ENCODE results near the gene TTC39C. TPM values are rescaled to one million over a fixed set of nuclear protein-coding genes. Genes with fewer than 3 reads are reported as not detected.
"Not testable (repeated sequence)": the region's sequence is repeated elsewhere in the genome, so short reads cannot be mapped to it uniquely, and the experiment has no call there.

TTC39C gene
- total and polyA plus RNA-seq, 2 donors, result 12.6 to 29.9 TPM

GRCh38 chr18:24015639-24016631, 1.4 kb downstream of the TTC39C start:
- no peak for DNase-seq (ENCODE audit: extremely low spot score)
- Histone ChIP-seq H3K27ac (ENCODE audit: low read depth) (no peak overlapping the region), H3K36me3 (ENCODE audit: insufficient read depth) (no peaks in the 10 kb centered on the region), H3K4me1 (ENCODE audit: insufficient read depth) (no peaks in the 10 kb centered on the region), H3K4me3 (ENCODE audit: low read depth, low read length) (peak overlapping the region; percentile 64)
- WGBS, result 49% methylated on average over 17 of the region's 17 CpGs

GRCh38 chr18:24016643-24017042, 2.1 kb downstream of the TTC39C start:
- 83% methylated on average over 2 of the region's 2 CpGs for WGBS
- no peak overlapping the region for H3K4me3 ChIP-seq (ENCODE audit: low read depth, low read length)

DNA sequence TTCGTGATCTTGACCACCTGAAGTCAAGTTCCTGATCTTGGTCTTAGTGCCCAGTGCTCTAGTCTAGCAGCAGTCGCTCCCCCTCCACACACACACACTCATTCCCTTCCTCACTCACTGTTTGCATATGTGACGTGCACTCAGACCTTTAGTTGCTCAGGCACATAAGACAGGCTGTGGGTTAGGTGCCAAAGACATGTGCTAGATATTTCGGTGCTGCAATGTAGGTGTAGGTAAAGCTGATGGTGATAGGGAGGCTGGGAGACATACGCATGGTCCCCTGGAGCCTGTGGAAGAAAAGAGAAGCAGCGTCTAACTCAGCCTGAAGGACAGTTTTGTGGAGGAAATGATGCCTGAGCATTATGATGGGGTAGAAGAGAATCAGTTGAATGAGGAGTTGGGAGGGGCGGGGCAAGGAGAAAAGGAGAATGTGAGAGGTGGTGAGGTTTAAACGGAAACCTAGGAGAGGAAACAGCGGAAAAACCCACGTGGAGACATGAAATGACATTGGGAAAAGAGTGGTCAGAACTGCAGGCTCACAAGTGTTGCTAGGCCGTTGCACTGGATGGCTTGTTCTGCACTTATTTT, 3.8 kb downstream of the TTC39C start:
- H3K4me1 ChIP-seq (ENCODE audit: insufficient read depth), result no peaks in the 10 kb centered on the region
- H3K36me3 ChIP-seq (ENCODE audit: insufficient read depth), result no peaks in the 10 kb centered on the region
- no peak for DNase-seq (ENCODE audit: extremely low spot score)
- H3K27ac ChIP-seq (ENCODE audit: low read depth), result no peak overlapping the region
- H3K4me3 ChIP-seq (ENCODE audit: low read depth, low read length), result no peak overlapping the region
- 88% methylated on average over 11 of the region's 11 CpGs for WGBS

More at GRCh38 chr18:24016643-24017042, 2.1 kb downstream of the TTC39C start:
- no peak overlapping the region for H3K27ac ChIP-seq (ENCODE audit: low read depth)
- no peaks in the 10 kb centered on the region for H3K36me3 ChIP-seq (ENCODE audit: insufficient read depth)
- no peaks in the 10 kb centered on the region for H3K4me1 ChIP-seq (ENCODE audit: insufficient read depth)
- DNase-seq (ENCODE audit: extremely low spot score), result no peak

- H3K4me3 ChIP-seq (ENCODE audit: low read depth, low read length), result no peak overlapping the region
- H3K27ac ChIP-seq (ENCODE audit: low read depth), result no peak overlapping the region
- 77% methylated on average over 5 of the region's 5 CpGs for WGBS
- DNase-seq (ENCODE audit: extremely low spot score), result no peak
- H3K36me3 ChIP-seq (ENCODE audit: insufficient read depth), result no peaks in the 10 kb centered on the region
- H3K4me1 ChIP-seq (ENCODE audit: insufficient read depth), result no peaks in the 10 kb centered on the region
Observed at GRCh38 chr18:24019641-24020331, 5.2 kb downstream of the TTC39C start.

- no peaks in the 10 kb centered on the region for H3K4me1 ChIP-seq (ENCODE audit: insufficient read depth)
- no peak for DNase-seq (ENCODE audit: extremely low spot score)
- no peak overlapping the region for H3K4me3 ChIP-seq (ENCODE audit: low read depth, low read length)
- no peak overlapping the region for H3K27ac ChIP-seq (ENCODE audit: low read depth)
- WGBS, result 94% methylated on average over 3 of the region's 3 CpGs
- H3K36me3 ChIP-seq (ENCODE audit: insufficient read depth), result no peaks in the 10 kb centered on the region
Observed at GRCh38 chr18:24021505-24021904, 7.0 kb downstream of the TTC39C start.

DNA sequence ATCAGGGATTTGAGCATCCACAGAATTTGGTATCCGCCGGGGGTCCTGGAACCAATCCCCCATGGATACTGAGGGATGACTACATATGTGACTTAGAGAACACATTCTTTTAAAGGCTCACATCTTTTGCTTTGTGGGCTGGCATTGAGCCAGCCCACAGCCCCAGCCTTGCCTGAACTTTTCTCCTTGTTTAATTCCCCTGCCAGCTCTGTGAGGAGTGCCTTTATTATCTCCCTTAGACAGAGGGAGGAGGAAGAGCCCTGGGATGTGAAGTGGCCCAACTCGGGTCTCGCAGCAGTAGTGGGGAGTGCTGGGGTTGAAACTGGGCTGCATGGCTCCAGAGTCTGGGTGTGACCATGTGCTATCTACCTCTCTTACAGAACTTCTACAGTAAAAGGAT, 7.6 kb downstream of the TTC39C start:
- WGBS, result 57% methylated on average over 4 of the region's 4 CpGs
- Histone ChIP-seq H3K36me3 (ENCODE audit: insufficient read depth) (no peaks in the 10 kb centered on the region), H3K4me1 (ENCODE audit: insufficient read depth) (no peaks in the 10 kb centered on the region), H3K4me3 (ENCODE audit: low read depth, low read length) (no peak overlapping the region), H3K27ac (ENCODE audit: low read depth) (no peak overlapping the region)
- DNase-seq (ENCODE audit: extremely low spot score), result no peak

DNA sequence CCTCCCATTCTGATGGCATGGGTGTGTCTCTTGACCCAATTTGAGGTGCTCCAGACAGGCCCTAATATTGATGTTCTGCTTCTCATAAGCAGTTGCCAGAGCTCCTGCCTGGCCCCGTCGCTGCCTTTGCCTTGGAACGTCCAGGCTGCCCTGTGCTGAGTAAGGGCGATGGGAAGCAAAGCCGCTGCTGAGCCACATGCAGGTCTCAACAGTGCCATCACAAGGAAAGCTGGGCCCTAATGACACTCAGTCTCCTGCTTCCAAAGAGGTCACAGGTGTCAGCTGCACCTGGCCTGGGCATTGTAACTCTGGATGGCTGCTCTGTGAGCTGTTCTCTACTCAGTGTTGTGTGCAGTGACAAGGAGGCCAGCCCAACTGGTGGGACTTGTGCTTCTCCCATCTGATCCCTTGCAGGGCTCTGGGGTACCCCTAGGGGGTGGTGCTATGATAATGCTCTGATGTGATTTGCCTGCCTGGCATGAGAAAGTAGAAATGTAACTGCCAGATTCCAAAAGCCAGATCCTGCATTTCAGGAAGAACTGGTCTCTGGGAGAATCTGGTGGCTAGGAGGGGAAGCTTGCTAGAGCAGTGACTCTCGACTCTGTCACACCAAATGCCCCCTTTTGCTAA, 8.7 kb downstream of the TTC39C start:
- DNase-seq (ENCODE audit: extremely low spot score), result no peak

GRCh38 chr18:24024425-24024824, 9.9 kb downstream of the TTC39C start:
- Histone ChIP-seq H3K4me1 (ENCODE audit: insufficient read depth) (no peaks in the 10 kb centered on the region), H3K4me3 (ENCODE audit: low read depth, low read length) (no peak overlapping the region), H3K36me3 (ENCODE audit: insufficient read depth) (no peaks in the 10 kb centered on the region), H3K27ac (ENCODE audit: low read depth) (no peak overlapping the region)
- WGBS, result 82% methylated on average over 5 of the region's 5 CpGs
- no peak for DNase-seq (ENCODE audit: extremely low spot score)

More for the DNA sequence above, 8.7 kb downstream of the TTC39C start:
- Histone ChIP-seq H3K4me3 (ENCODE audit: low read depth, low read length) (no peak overlapping the region), H3K36me3 (ENCODE audit: insufficient read depth) (no peaks in the 10 kb centered on the region), H3K27ac (ENCODE audit: low read depth) (no peak overlapping the region), H3K4me1 (ENCODE audit: insufficient read depth) (no peaks in the 10 kb centered on the region)
- 90% methylated on average over 6 of the region's 6 CpGs for WGBS

- WGBS, result 73% methylated on average over 3 of the region's 3 CpGs
- DNase-seq (ENCODE audit: extremely low spot score), result no peak
- H3K36me3 ChIP-seq (ENCODE audit: insufficient read depth), result no peaks in the 10 kb centered on the region
- H3K4me1 ChIP-seq (ENCODE audit: insufficient read depth), result peaks cover 2% of the 10 kb centered on the region
- H3K4me3 ChIP-seq (ENCODE audit: low read depth, low read length), result no peak overlapping the region
- H3K27ac ChIP-seq (ENCODE audit: low read depth), result no peak overlapping the region
Observed at GRCh38 chr18:24026457-24026856, 11.9 kb downstream of the TTC39C start.

GRCh38 chr18:24027156-24027827, 12.7 kb downstream of the TTC39C start:
- Histone ChIP-seq H3K4me3 (ENCODE audit: low read depth, low read length) (no peak overlapping the region), H3K27ac (ENCODE audit: low read depth) (no peak overlapping the region), H3K4me1 (ENCODE audit: insufficient read depth) (peaks cover 2% of the 10 kb centered on the region), H3K36me3 (ENCODE audit: insufficient read depth) (no peaks in the 10 kb centered on the region)
- WGBS, result 63% methylated on average over 14 of the region's 14 CpGs
- no peak for DNase-seq (ENCODE audit: extremely low spot score)

DNA sequence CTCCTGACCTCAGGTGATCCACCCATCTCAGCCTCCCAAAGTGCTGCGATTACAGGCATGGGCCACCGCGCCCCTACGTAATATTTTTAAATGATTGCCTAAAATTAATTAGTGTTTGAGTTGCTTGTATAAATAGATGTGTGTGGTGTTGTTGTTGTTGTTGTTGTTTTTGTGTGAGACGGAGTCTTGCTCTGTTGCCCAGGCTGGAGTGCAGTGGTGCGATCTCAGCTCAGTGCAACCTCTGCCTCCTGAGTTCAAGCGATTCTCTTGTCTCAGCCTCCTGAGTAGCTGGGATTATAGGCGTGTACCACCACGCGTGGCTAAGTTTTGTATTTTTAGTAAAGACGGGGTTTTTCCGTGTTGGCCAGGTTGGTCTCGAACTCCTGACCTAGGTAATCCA, 14.4 kb downstream of the TTC39C start:
- H3K36me3 ChIP-seq (ENCODE audit: insufficient read depth); H3K4me1 ChIP-seq (ENCODE audit: insufficient read depth); H3K27ac ChIP-seq (ENCODE audit: low read depth); H3K4me3 ChIP-seq (ENCODE audit: low read depth, low read length); DNase-seq (ENCODE audit: extremely low spot score): not testable (repeated sequence)
- WGBS, result 97% methylated on average over 13 of the region's 13 CpGs

DNA sequence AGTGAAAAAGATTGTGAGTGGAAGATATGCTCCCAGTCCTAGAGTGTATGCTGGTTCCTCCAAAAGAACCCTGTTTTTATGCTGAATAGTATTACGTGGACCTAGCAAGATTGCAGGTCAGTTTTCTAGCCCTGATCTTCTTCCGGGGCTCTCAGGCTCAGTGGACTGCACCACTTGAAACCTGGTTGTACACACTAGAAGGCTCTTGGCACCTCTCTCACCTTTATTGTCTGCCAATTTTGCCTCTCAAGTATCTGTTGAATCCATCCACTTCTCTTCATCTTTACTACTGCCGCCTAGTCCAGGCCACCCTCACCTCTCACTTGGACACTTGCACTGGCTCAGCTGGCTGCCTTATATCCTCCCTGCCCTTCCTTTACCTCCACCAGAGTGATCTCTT, 16.8 kb downstream of the TTC39C start:
- WGBS, result 98% methylated on average over 3 of the region's 3 CpGs
- H3K4me3 ChIP-seq (ENCODE audit: low read depth, low read length), result no peak overlapping the region
- no peaks in the 10 kb centered on the region for H3K36me3 ChIP-seq (ENCODE audit: insufficient read depth)
- no peak overlapping the region for H3K27ac ChIP-seq (ENCODE audit: low read depth)
- H3K4me1 ChIP-seq (ENCODE audit: insufficient read depth), result peaks cover 2% of the 10 kb centered on the region
- no peak for DNase-seq (ENCODE audit: extremely low spot score)

GRCh38 chr18:24031916-24032315, 17.4 kb downstream of the TTC39C start:
- 92% methylated on average over 6 of the region's 6 CpGs for WGBS
- no peak overlapping the region for H3K27ac ChIP-seq (ENCODE audit: low read depth)
- peaks cover 2% of the 10 kb centered on the region for H3K4me1 ChIP-seq (ENCODE audit: insufficient read depth)
- no peak overlapping the region for H3K4me3 ChIP-seq (ENCODE audit: low read depth, low read length)
- DNase-seq (ENCODE audit: extremely low spot score), result no peak
- no peaks in the 10 kb centered on the region for H3K36me3 ChIP-seq (ENCODE audit: insufficient read depth)

All from urinary bladder (tissue), 4 donors.